Panc1 (cell line): ENCODE measurements around the gene RANBP3. TPM values are rescaled to one million over a fixed set of nuclear protein-coding genes. Genes with fewer than 3 reads are reported as not detected.

Experiments
- ATAC-seq: fragments of 200-7000 bp; cut with Tn5 transposase; 2 replicates; pipeline ENCODE4 v1.9.1; 2020; ENCODE audit warnings: mild to moderate bottlenecking, moderate library complexity
- BruUV-seq: library from RNA; stranded (reverse); fragments of 400-500 nt; replicated peaks from 2 replicates; lab custom pipeline; 2021; lab: Mats Ljungman, UMichigan
- CTCF ChIA-PET: fragments of 300-600 bp; sonication (Branson Sonifier 250); formaldehyde crosslinking; loops from one replicate; lab custom pipeline; 2022; ENCODE audit warnings: antibody characterized with exemption; lab: Charles Lee
- POLR2A ChIA-PET: fragments of 300-600 bp; sonication (Branson Sonifier 250); formaldehyde crosslinking; loops from one replicate; lab custom pipeline; 2022; ENCODE audit warnings: antibody characterized with exemption; lab: Charles Lee
- DNase-seq: peaks from one replicate; pipeline ENCODE4 v3.0.0-alpha.2; 2010; ENCODE audit warnings: low read depth, low spot score
- H3K27ac ChIP-seq: 2 replicates; pipeline ENCODE4 v1.5.1; 2011; ENCODE audit warnings: mild to moderate bottlenecking, low read length, inconsistent platforms
- H3K27me3 ChIP-seq: fragments of 200-500 bp; sonication (Bioruptor generic); 2 replicates; pipeline ENCODE4 v1.6.0; 2014; ENCODE audit warnings: low read length, inconsistent platforms; ENCODE audit not compliant: control insufficient read depth, insufficient read depth
- H3K36me3 ChIP-seq: fragments of 200-500 bp; sonication (Bioruptor generic); 2 replicates; pipeline ENCODE4 v1.5.1; 2014; ENCODE audit warnings: inconsistent platforms, mild to moderate bottlenecking, low read length, moderate library complexity; ENCODE audit not compliant: control insufficient read depth, insufficient read depth
- H3K4me1 ChIP-seq: 2 replicates; pipeline ENCODE4 v1.5.1; 2011; ENCODE audit warnings: inconsistent platforms, mild to moderate bottlenecking, low read length, moderate library complexity; ENCODE audit not compliant: control insufficient read depth, insufficient read depth
- H3K4me3 ChIP-seq, 2 experiments: 2 replicates each; pipeline ENCODE4 v1.5.1; 2011 to 2012; ENCODE audit warnings: low read depth in 2 of 2, low read length in 2 of 2, mild to moderate bottlenecking in 2 of 2, inconsistent platforms in 1 of 2, moderate library complexity in 1 of 2
- H3K9me3 ChIP-seq: fragments of 200-500 bp; sonication (Bioruptor generic); 2 replicates; pipeline ENCODE4 v1.5.1; 2014; ENCODE audit warnings: low read depth, mild to moderate bottlenecking, inconsistent platforms, low read length, moderate library complexity; ENCODE audit not compliant: control insufficient read depth, insufficient read depth
- CTCF ChIP-seq: fragments of 450-650 bp; IDR thresholded peaks from 2 replicates; pipeline ENCODE4 v1.5.1; 2017; ENCODE audit warnings: mild to moderate bottlenecking
- POLR2AphosphoS5 ChIP-seq: IDR thresholded peaks from 2 replicates; pipeline ENCODE4 v1.6.1; 2012; ENCODE audit warnings: mild to moderate bottlenecking, low read depth, low read length, moderate library complexity
- REST ChIP-seq, 2 experiments: IDR thresholded peaks; 2 replicates each; pipeline ENCODE4 v1.6.1; 2011 to 2012; ENCODE audit warnings: low read depth in 2 of 2, control low read depth in 1 of 2, low read length in 1 of 2, mild to moderate bottlenecking in 1 of 2, moderate library complexity in 1 of 2; ENCODE audit not compliant: insufficient read depth in 1 of 2
- SIN3A ChIP-seq: IDR thresholded peaks from 2 replicates; pipeline ENCODE4 v1.6.1; 2012; ENCODE audit warnings: low read depth, mild to moderate bottlenecking, low read length, moderate library complexity, borderline replicate concordance; ENCODE audit not compliant: insufficient read depth
- TCF7L2 ChIP-seq: IDR thresholded peaks from 2 replicates; pipeline ENCODE4 v1.6.1; 2011; ENCODE audit warnings: mild to moderate bottlenecking, low read depth, low read length, inconsistent platforms
- in situ Hi-C: cut with HindIII; loops from 2 replicates; pipeline ENCODE4 v1.10.0; 2016; ENCODE audit warnings: low sequenced_read_pairs, low pct_unique_long_range_greater_than_20kb
- intact Hi-C: fragments of 100-400 bp; cut with micrococcal nuclease; formaldehyde crosslinking; loops from one replicate; pipeline ENCODE4 v1.10.0; 2022; ENCODE audit not compliant: unreplicated experiment
- total RNA-seq: library from RNA; stranded (reverse); gene quantifications from one replicate; pipeline ENCODE4 v1.2.1, GENCODE V29; 2021; ENCODE audit not compliant: unreplicated experiment

RANBP3 gene
- total RNA-seq, 1 experiment from 2014 or later: 54.6 TPM

- POLR2A ChIA-PET: no interaction called here
- BruUV-seq: no TSS peak
- ATAC-seq: no peak
Measured at GRCh38 chr19:5947435-5947834, 30.5 kb downstream of the RANBP3 start.

GRCh38 chr19:5943623-5944022, 34.3 kb downstream of the RANBP3 start:
- Histone ChIP-seq H3K4me1 (no peaks in the 10 kb centered on the region), H3K4me3 (no peak overlapping the region), H3K36me3 (no peaks in the 10 kb centered on the region), H3K27me3 (no peaks in the 10 kb centered on the region), H3K9me3 (no peaks in the 10 kb centered on the region), H3K27ac (no peak overlapping the region)
- DNase-seq: no peak
- CTCF ChIA-PET: no interaction called here
- in situ Hi-C loops: no loop called here
- no peak for ATAC-seq
- intact Hi-C loops: no loop called here
- POLR2A ChIA-PET: no interaction called here
- TF ChIP-seq TCF7L2 (no peak), CTCF (no peak), REST (IDR thresholded peaks at IDR 0.05; ENCODE audit: insufficient read depth in 1 of 2, low read depth in 2 of 2, low read length in 1 of 2) (no peak), SIN3A (no peak)
- BruUV-seq: no TSS peak

More at GRCh38 chr19:5947435-5947834, 30.5 kb downstream of the RANBP3 start:
- H3K4me1 ChIP-seq: no peaks in the 10 kb centered on the region
- intact Hi-C loops: no loop called here
- H3K4me3 ChIP-seq: no peak overlapping the region
- H3K27me3 ChIP-seq: no peaks in the 10 kb centered on the region
- in situ Hi-C loops: no loop called here
- no peak overlapping the region for H3K27ac ChIP-seq
- CTCF ChIA-PET: no interaction called here
- TF ChIP-seq REST (IDR thresholded peaks at IDR 0.05; ENCODE audit: insufficient read depth in 1 of 2, low read depth in 2 of 2, low read length in 1 of 2): no peak
- no peak for TF ChIP-seq CTCF
- TF ChIP-seq TCF7L2: no peak
- no peak for TF ChIP-seq SIN3A
- no peak for TF ChIP-seq POLR2AphosphoS5
- no peaks in the 10 kb centered on the region for H3K9me3 ChIP-seq
- no peaks in the 10 kb centered on the region for H3K36me3 ChIP-seq
- no peak for DNase-seq
